GM21737 (cell line): ENCODE data around the gene CYP51A1.
"Not testable (repeated sequence)": the region's sequence is repeated elsewhere in the genome, so short reads cannot be mapped to it uniquely, and the experiment has no call there.

Experiments
- ATAC-seq: cut with Tn5 transposase; IDR thresholded peaks from one replicate; pipeline ENCODE4 v1.9.1; 2021; ENCODE audit warnings: mild to moderate bottlenecking, moderate library complexity; ENCODE audit not compliant: unreplicated experiment

Gene CYP51A1

GRCh38 chr7:92131764-92132330 lies 2.4 kb downstream of the CYP51A1 start:
- no peak for ATAC-seq

- ATAC-seq: no peak
Observed at GRCh38 chr7:92131093-92131492, 3.2 kb downstream of the CYP51A1 start.

DNA sequence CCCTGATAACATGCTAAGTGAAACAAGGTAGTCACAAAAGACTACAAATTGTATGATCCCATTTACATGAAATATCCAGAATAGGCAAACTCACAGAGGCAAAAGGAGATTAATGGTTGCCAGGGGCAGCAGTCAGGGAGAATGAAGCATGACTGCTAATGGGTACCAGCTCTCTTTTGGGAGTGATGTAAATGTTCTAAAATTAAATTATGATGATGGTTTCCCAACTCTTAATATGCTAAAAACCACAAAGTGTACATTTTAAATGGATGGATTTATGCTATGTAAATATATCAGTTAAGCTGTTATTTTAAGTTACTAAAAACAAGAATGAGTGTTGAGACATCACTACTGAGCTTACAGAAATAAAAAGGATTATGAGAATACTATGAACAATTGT lies 12.6 kb downstream of the CYP51A1 start:
- no peak for ATAC-seq

- no peak for ATAC-seq
Observed at GRCh38 chr7:92119213-92119759, 15.0 kb downstream of the CYP51A1 start.

DNA sequence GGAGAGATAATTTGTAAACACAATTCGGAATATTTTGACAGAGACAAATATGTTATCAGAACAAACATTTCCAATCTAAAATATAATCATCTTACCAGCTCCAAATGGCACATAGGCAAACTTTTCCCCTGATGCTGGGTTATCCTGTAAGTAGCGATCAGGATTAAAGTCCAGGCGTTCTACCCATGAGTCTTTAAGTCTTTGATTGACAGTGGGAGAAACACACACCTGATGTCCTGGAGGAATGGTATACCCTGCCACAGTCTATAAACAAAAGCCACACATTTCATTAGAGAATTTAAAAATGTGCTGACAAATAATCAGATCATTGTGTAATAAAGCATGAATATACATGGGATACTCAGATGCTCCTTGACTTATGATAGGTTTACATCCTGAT lies 17.3 kb downstream of the CYP51A1 start:
- ATAC-seq: no peak

DNA sequence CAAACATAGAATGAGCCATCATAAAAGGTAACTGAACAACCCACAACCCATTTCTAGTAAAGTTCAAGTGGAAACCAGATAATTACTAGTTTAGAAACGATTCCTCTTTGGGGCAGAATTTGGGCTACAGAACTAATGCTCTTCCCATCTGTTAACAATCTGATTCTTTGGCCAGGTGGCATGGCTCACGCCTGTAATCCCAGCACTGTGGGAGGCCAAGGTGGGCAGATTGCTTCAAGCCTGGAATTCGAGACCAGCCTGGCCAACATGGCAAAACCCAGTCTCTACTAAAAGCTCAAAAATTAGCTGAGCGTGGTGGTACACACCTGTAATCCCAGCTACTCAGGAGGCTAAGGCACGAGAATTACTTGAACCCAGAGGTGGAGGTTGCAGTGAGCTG lies 18.5 kb downstream of the CYP51A1 start:
- ATAC-seq: no peak

- no peak for ATAC-seq
Observed at GRCh38 chr7:92110857-92111256, 23.4 kb downstream of the CYP51A1 start.

- no peak for ATAC-seq
Observed at GRCh38 chr7:92108821-92109220, 25.5 kb downstream of the CYP51A1 start.

DNA sequence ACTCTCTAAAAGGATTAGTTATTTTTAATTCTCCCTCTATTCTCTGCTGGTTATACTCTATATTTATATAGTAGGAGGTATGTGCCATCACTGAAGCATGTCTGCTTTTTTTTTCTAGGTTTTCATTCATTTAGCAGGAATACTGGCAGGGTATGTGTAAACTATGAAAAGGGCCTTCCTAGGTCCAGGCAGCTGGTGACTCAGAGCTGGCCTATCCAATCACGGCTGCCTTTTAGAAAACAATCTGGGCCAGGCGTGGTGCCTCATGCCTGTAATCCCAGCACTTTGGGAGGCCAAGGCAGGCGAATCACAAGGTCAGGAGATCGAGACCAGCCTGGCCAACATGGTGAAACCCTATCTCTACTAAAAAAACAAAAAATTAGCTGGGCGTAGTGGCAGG lies 31.4 kb downstream of the CYP51A1 start:
- ATAC-seq: not testable (repeated sequence)

DNA sequence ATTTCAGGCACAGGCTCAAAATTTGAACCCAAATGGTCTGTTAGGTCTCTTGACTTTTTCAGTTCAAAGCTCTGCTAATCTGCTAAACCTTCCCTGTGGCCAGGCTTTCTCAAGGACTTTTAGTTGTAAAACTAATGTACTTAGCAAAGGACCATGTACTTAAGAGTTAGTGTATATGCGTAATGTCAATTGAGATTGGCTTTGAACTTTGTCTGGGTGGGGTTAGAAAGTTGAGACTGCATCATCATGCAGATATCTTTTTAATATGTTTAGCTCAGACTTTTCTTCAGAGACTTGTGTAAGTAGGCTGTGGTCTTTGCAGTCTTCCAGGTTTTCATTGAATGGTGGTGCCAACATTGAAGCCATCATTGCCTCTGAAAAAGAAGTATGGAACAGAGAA lies 33.7 kb downstream of the CYP51A1 start:
- ATAC-seq: no peak

GRCh38 chr7:92095380-92095779 lies 38.9 kb downstream of the CYP51A1 start:
- ATAC-seq: no peak

- ATAC-seq: no peak
Observed at GRCh38 chr7:92092210-92092609, 42.1 kb downstream of the CYP51A1 start.

GRCh38 chr7:92088266-92088665 lies 46.0 kb downstream of the CYP51A1 start:
- ATAC-seq: no peak

- not testable (repeated sequence) for ATAC-seq
Observed at GRCh38 chr7:92083922-92084321, 50.4 kb downstream of the CYP51A1 start.

DNA sequence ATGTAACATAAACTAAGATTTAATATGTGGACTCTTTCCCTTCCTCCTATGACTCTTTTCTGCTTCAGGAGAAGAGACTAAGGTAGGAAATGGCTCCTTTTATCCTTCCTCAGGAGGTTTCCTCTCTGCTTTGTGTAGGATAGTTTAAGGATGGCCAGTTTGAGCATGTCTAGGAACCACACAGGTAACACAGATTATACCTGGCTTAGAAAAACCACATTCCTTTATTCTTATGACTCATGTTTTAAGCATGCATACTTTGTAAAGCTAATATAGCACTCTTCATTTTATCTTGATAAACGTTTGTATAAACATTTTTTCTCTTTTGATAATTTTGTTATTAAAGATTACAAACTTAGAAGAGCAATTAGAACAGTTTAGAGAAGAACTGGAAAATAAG lies 57.8 kb downstream of the CYP51A1 start:
- no peak for ATAC-seq

DNA sequence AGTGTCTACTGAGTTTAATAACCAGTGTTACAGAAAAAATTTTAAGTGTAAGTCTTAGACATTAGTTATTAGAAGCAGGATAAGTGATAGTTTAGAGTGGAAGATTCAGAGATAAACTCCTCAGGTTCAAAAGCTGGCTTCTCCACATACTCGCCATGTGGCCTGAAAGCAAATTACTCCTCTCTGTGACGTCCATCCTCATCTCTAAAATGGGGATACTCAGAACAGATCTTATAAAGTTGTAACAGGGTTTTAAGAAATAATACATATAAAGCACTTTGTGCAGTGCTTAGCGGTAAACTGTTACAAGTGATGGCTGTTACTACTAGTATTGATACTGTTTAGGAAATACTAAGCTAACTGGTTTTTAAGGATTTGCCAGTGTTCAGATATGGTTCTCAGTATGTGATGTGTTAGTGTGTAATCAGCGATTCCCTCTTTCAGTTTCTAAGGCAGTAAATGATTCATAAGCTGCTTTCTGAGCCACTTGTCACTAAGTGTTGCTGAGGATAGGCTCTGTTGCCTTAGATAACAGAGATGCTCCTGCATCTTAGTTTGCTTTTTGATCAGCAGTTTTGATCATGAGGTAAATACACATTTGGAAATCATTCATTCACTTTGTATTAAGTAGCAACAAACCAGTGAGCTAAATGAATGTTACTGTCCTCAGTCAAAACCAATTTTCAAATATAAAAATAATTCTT lies 58.7 kb downstream of the CYP51A1 start:
- ATAC-seq: peak; percentile 96

DNA sequence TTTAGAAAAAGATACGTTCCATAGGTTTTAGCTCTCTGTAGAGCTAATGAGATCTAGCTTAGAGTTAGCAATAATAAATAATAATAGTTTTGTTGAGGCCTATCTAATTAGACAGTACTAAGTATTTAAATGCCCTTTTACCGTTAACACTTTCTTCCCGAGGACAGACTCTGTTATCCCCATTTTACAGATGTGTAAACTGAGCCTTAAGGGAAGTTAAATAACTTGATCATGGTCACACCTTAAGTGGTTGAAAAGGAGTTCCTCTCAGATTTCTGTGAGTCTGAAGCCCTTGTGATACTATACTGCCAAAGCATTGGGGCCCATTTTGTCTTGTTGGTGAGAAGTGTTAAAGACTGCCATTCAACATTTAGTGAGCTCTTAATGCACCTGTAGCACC lies 61.6 kb downstream of the CYP51A1 start:
- no peak for ATAC-seq

DNA sequence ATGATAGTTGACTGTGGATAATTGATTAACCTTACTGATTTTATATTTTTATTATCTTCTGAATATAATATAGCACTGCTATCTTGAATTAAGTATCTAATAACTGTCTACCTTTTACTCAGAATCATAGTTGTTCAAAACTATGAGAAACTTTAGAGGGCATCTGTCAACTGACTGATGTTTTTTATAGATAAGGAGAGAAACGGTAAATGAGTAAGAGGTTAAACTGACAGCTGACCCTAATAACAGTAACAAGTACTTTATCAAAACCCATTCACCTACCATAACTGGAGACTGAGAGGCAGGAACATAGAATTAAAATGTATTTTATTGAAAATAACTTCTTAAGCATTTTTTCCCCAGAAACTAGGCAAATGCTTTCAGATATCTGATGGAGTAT lies 62.2 kb downstream of the CYP51A1 start:
- ATAC-seq: no peak

DNA sequence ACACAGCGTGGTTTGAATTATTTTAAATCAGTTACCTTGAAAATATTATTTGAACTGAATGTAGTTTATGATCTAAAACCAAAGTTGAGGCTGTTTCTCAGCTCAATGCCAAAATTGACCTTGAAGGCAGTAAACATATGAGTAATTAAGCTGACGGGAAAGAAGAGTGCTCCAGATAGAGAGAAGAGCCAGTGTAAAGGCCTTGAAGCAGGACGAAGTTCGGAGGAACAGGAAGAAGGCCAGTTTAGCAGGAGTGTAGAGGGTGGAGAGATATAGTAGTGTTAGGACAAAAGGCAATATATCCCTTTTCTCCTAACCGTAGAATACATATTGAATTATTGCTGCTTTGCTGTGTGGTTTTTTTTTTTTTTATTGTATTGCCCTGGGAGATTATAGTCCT lies 63.2 kb downstream of the CYP51A1 start:
- ATAC-seq: no peak

- ATAC-seq: no peak
Observed at GRCh38 chr7:92064438-92065029, 69.7 kb downstream of the CYP51A1 start.
